ENCODE results near the gene DTX3. TPM values are rescaled to one million over a fixed set of nuclear protein-coding genes. Genes with fewer than 3 reads are reported as not detected.

The DTX3 gene
- total RNA-seq, 1 donor from 2014 or later, result 88.3 TPM

DNA sequence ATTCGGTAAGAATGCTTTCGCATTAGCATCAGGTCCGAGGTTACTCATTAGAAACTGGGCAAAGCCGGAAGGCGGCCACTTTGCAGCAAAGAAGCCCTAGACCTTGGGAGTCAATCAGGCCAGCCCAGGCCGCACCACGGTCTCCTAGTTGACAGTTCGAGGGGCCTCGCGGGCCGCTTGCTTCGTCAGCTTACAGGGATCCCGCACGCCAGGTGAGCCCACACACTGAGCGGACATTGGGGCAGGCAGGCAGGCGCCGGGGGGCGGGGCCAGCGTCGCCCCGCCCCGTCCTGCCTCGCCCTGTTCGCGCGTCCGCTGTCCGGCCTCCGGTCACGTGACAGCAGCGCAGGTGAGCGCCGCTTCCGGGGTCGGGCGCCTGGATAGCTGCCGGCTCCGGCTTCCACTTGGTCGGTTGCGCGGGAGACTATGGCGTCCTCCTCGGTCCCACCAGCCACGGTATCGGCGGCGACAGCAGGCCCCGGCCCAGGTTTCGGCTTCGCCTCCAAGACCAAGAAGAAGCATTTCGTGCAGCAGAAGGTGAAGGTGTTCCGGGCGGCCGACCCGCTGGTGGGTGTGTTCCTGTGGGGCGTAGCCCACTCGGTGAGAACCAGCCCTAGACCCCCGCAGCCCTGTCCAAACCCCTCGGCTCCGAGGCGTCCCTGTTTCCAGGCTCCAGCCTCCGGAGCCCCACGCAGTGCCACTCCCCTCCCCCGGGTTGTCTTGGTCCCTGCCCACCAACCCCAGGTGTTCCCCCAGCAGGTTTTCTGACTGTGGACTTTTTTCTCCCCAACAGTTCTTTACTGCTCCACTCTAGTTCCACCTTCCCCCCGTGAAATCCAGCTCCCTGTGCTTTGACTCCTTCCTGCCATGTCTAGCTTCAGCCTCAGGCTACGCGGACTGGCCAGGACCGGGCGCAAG lies 13.5 kb upstream of the DTX3 start, which contains the start of gene PIP4K2C:
TSS of gene PIP4K2C (plus strand) at position 329 of the 918 bp plus-strand sequence. CDS start at position 427, 98 bp downstream.
- H3K9me3 Mint-ChIP-seq, result no peaks in the 10 kb centered on the region

DNA sequence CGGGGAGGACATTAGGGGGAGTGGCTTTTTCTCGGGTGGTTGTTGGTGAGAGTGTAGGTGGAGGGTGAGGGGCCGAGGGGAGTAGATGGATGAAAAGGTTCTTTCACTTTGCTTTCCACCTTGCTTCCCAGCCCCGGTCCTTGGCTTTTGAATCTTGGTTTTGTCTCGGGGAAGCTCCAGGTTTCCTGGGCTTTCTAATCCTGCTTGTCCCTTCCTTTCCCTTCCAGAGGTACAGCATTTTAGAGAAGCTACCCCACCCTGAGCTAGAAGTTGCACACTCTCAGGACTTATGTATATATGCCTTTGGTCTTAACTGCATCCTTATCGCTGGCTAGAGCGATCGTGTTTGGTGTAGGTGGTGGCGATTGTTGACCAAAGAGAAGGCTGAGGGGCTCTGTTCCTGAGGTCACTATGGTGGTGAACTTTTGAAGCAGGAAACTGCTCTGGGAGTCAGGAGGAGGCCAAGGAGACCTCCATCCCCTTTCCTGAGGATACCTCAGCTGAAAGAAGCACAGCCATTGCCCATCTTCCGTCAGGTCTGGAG lies 12.8 kb upstream of the DTX3 start:
- Mint-ChIP-seq H3K36me3 (peaks cover 3% of the 10 kb centered on the region), H3K27ac (peak overlapping the region; percentile 95), H3K27me3 (ENCODE audit: low read depth) (peaks cover 3% of the 10 kb centered on the region), H3K4me3 (peak overlapping the region; percentile 88), H3K4me1 (peaks cover 16% of the 10 kb centered on the region), H3K9me3 (no peaks in the 10 kb centered on the region)
- no peak for DNase-seq (ENCODE audit: low spot score in 2 of 2, unreplicated experiment in 2 of 2)
- TF ChIP-seq, protein P1, sequence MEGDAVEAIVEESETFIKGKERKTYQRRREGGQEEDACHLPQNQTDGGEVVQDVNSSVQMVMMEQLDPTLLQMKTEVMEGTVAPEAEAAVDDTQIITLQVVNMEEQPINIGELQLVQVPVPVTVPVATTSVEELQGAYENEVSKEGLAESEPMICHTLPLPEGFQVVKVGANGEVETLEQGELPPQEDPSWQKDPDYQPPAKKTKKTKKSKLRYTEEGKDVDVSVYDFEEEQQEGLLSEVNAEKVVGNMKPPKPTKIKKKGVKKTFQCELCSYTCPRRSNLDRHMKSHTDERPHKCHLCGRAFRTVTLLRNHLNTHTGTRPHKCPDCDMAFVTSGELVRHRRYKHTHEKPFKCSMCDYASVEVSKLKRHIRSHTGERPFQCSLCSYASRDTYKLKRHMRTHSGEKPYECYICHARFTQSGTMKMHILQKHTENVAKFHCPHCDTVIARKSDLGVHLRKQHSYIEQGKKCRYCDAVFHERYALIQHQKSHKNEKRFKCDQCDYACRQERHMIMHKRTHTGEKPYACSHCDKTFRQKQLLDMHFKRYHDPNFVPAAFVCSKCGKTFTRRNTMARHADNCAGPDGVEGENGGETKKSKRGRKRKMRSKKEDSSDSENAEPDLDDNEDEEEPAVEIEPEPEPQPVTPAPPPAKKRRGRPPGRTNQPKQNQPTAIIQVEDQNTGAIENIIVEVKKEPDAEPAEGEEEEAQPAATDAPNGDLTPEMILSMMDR (IDR thresholded peaks at IDR 0.05; ENCODE audit: unreplicated experiment), result no peak

More for the DNA sequence above, 13.5 kb upstream of the DTX3 start, which contains the start of gene PIP4K2C:
- TF ChIP-seq, protein P1 (IDR thresholded peaks at IDR 0.05; ENCODE audit: unreplicated experiment), result no peak
- peak within 1 kb of the TSS; percentile 95 for H3K27ac Mint-ChIP-seq
- H3K4me3 Mint-ChIP-seq, result peak within 1 kb of the TSS; percentile 88
- peaks cover 3% of the 10 kb centered on the region for H3K36me3 Mint-ChIP-seq
- peaks cover 3% of the 10 kb centered on the region for H3K27me3 Mint-ChIP-seq (ENCODE audit: low read depth)
- peaks cover 16% of the 10 kb centered on the region for H3K4me1 Mint-ChIP-seq
- peak; percentile 79 to 83 for DNase-seq (ENCODE audit: low spot score in 2 of 2, unreplicated experiment in 2 of 2)

GRCh38 chr12:57592551-57593165 lies 12.0 kb upstream of the DTX3 start:
- TF ChIP-seq, protein P1 (IDR thresholded peaks at IDR 0.05; ENCODE audit: unreplicated experiment), result no peak
- Mint-ChIP-seq H3K4me3 (peak overlapping the region; percentile 88), H3K36me3 (peaks cover 8% of the 10 kb centered on the region), H3K4me1 (peaks cover 16% of the 10 kb centered on the region), H3K27ac (no peak overlapping the region), H3K27me3 (ENCODE audit: low read depth) (peaks cover 3% of the 10 kb centered on the region), H3K9me3 (no peaks in the 10 kb centered on the region)
- DNase-seq (ENCODE audit: low spot score in 2 of 2, unreplicated experiment in 2 of 2), result no peak

- no peaks in the 10 kb centered on the region for H3K9me3 Mint-ChIP-seq
- peaks cover 3% of the 10 kb centered on the region for H3K27me3 Mint-ChIP-seq (ENCODE audit: low read depth)
- peaks cover 10% of the 10 kb centered on the region for H3K36me3 Mint-ChIP-seq
- peaks cover 16% of the 10 kb centered on the region for H3K4me1 Mint-ChIP-seq
- no peak overlapping the region for H3K27ac Mint-ChIP-seq
- TF ChIP-seq, protein P1 (IDR thresholded peaks at IDR 0.05; ENCODE audit: unreplicated experiment), result no peak
- no peak for DNase-seq (ENCODE audit: low spot score in 2 of 2, unreplicated experiment in 2 of 2)
- no peak overlapping the region for H3K4me3 Mint-ChIP-seq
These were observed 11.4 kb upstream of the DTX3 start for GRCh38 chr12:57593187-57593586.

GRCh38 chr12:57600395-57600794 lies 4.2 kb upstream of the DTX3 start:
- Mint-ChIP-seq H3K36me3 (peaks cover 36% of the 10 kb centered on the region), H3K27me3 (ENCODE audit: low read depth) (no peaks in the 10 kb centered on the region), H3K4me1 (peaks cover 13% of the 10 kb centered on the region), H3K27ac (no peak overlapping the region), H3K4me3 (no peak overlapping the region), H3K9me3 (no peaks in the 10 kb centered on the region)
- DNase-seq (ENCODE audit: low spot score in 2 of 2, unreplicated experiment in 2 of 2), result no peak
- TF ChIP-seq, protein P1 (IDR thresholded peaks at IDR 0.05; ENCODE audit: unreplicated experiment), result no peak

Measured in mesothelial cell of epicardium (in vitro differentiated cells).